ENCODE results near the gene CCT7. TPM values are rescaled to one million over a fixed set of nuclear protein-coding genes. Genes with fewer than 3 reads are reported as not detected.

The CCT7 gene
- polyA plus RNA-seq, 1 experiment = 331 TPM

DNA sequence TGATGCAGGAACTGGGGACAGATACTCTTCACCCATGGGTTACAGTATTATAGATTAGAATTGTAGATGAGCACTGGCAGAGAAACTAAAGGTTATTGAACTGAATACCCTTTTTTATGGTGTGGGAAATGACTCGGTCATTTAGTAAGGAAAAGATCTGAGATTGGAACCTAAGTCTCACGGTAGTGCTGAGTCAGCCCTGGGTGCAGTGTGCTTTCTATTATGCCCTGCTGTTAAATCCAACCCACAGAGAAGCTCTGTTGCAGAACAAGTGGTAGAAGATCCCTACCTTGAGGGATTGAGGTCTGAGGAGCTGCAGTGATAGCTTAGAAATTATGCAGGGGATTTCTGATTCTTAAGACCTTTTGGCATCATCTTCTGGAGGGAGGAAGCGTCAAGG is 12.7 kb downstream of the CCT7 start:
- TF ChIP-seq CTCF (IDR thresholded peaks at IDR 0.05; ENCODE audit: low read depth, low read length) = no peak
- POLR2A ChIA-PET = no interaction called here
- Histone ChIP-seq H3K4me3 (ENCODE audit: low read depth, low read length) (no peak overlapping the region), H3K27ac (ENCODE audit: low read depth, low read length) (no peak overlapping the region), H3K9me3 (ENCODE audit: control insufficient read depth, insufficient read depth, low read length) (no peaks in the 10 kb centered on the region), H3K27me3 (ENCODE audit: control insufficient read depth, insufficient read depth, low read length) (no peaks in the 10 kb centered on the region)
- CTCF ChIA-PET = interaction anchor here (1.1 kb wide), 1 partner anchor 21 kb away, joined by 5 read pairs; no protein-coding TSS in a partner anchor
- no peak for DNase-seq (ENCODE audit: low read depth, low spot score)

DNA sequence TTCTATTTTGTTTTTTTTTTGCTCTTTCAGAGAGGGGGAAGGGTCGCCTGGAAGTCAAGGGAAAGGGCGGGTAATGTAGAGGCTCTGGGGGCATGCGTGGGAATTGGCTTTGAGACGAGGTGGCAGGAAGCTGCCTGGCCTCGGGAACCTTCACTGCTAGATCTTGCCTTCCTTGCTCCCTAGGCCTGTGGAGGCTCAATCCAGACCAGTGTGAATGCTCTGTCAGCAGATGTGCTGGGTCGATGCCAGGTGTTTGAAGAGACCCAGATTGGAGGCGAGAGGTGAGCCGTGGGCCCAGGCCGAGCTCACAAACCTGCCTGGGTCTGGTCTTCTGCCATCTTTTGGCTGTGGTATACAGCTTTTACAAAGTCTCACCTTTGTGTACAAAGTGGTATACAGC is 15.5 kb downstream of the CCT7 start:
- POLR2A ChIA-PET = interaction anchor here (0.7 to 2.1 kb wide), 3 partner anchors 14 to 17 kb away, joined by 3 to 5 read pairs (median 4); partner anchors contain the start of genes CCT7 and PRADC1
- TF ChIP-seq CTCF (IDR thresholded peaks at IDR 0.05; ENCODE audit: low read depth, low read length) = no peak

GRCh38 chr2:73250872-73251846 is 17.1 kb downstream of the CCT7 start:
- no peak for TF ChIP-seq CTCF (IDR thresholded peaks at IDR 0.05; ENCODE audit: low read depth, low read length)
- ChIA-PET POLR2A (interaction anchor here (0.6 to 1.5 kb wide), 4 partner anchors 17 to 868 kb away, joined by 3 to 6 read pairs (median 3); partner anchors contain the start of genes CCT7 and PRADC1), CTCF (interaction anchor here (0.6 kb wide), 1 partner anchor 20 kb away, joined by 3 read pairs; no protein-coding TSS in a partner anchor)
- Histone ChIP-seq H3K27me3 (ENCODE audit: control insufficient read depth, insufficient read depth, low read length) (no peaks in the 10 kb centered on the region), H3K27ac (ENCODE audit: low read depth, low read length) (no peak overlapping the region), H3K4me3 (ENCODE audit: low read depth, low read length) (no peak overlapping the region), H3K9me3 (ENCODE audit: control insufficient read depth, insufficient read depth, low read length) (no peaks in the 10 kb centered on the region)
- DNase-seq (ENCODE audit: low read depth, low spot score) = no peak

More for the DNA sequence above, 15.5 kb downstream of the CCT7 start:
- CTCF ChIA-PET = no interaction called here
- no peak for DNase-seq (ENCODE audit: low read depth, low spot score)
- Histone ChIP-seq H3K27ac (ENCODE audit: low read depth, low read length) (no peak overlapping the region), H3K9me3 (ENCODE audit: control insufficient read depth, insufficient read depth, low read length) (no peaks in the 10 kb centered on the region), H3K4me3 (ENCODE audit: low read depth, low read length) (no peak overlapping the region), H3K27me3 (ENCODE audit: control insufficient read depth, insufficient read depth, low read length) (no peaks in the 10 kb centered on the region)

- Histone ChIP-seq H3K9me3 (ENCODE audit: control insufficient read depth, insufficient read depth, low read length) (no peaks in the 10 kb centered on the region), H3K27ac (ENCODE audit: low read depth, low read length) (no peak overlapping the region), H3K4me3 (ENCODE audit: low read depth, low read length) (no peak overlapping the region), H3K27me3 (ENCODE audit: control insufficient read depth, insufficient read depth, low read length) (no peaks in the 10 kb centered on the region)
- POLR2A ChIA-PET = interaction anchor here (1.1 to 1.5 kb wide), 2 partner anchors 18 to 19 kb away, joined by 3 to 6 read pairs; partner anchors contain the start of genes CCT7 and PRADC1
- no peak for DNase-seq (ENCODE audit: low read depth, low spot score)
- TF ChIP-seq CTCF (IDR thresholded peaks at IDR 0.05; ENCODE audit: low read depth, low read length) = no peak
- CTCF ChIA-PET = no interaction called here
Observed at GRCh38 chr2:73252238-73253027, 18.3 kb downstream of the CCT7 start.
